Measurements from ENCODE around the gene JARID2. TPM values are rescaled to one million over a fixed set of nuclear protein-coding genes. Genes with fewer than 3 reads are reported as not detected.

The JARID2 gene
- total RNA-seq, 2 experiments from 2014 or later, result 28.4 to 29.7 TPM

DNA sequence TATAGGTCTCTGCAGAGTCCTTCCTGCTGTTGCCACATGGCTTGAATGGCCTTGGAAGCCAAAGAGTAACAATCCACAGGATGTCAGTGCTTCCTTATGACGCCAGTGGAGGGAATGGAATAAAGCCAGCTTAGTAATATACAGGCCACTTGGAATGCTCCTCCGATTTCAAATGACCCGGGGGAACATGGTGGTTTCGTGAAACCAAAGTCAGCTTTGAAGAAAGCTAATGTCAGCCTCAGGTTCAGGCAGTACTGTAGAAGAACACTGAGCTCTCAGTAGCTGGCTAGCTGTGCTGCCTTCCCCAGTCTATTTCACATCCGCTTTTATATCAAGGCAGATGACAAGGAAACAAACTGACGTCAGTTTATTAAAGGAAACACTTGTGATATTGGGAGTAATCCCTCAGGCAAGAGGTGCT is 227.9 kb downstream of the JARID2 start:
- no peaks in the 10 kb centered on the region for H3K27me3 Mint-ChIP-seq
- CTCF ChIA-PET, result interaction anchor here (2.3 kb wide), 1 partner anchor 10 kb away, joined by 9 read pairs; no protein-coding TSS in a partner anchor
- H3K27ac Mint-ChIP-seq, result no peak overlapping the region
- H3K9me3 Mint-ChIP-seq, result no peaks in the 10 kb centered on the region
- DNase-seq, result no peak
- peaks cover 29% of the 10 kb centered on the region for H3K36me3 Mint-ChIP-seq (ENCODE audit: low read depth)
- POLR2A ChIA-PET, result no interaction called here
- no peak overlapping the region for H3K4me3 Mint-ChIP-seq
- peaks cover 2% of the 10 kb centered on the region for H3K4me1 Mint-ChIP-seq

DNA sequence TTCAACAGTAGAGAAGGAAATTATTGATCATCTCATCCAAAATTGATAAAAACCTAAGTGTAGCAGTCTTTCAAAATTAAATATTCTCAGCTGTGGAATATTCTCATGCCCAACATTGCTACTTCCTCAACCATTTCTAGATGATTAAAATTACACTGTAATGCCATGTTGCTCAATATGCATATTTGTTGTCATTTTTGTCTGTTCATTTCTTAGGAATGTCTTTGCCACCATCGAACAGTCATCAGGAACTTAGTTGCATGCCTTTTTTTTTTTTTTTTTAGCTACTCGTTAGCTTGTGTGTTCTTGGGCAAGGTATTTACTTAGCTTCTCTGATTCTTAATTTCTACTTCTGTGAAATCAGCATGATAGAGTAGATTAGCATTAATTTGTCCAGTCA is 228.3 kb downstream of the JARID2 start:
- POLR2A ChIA-PET, result no interaction called here
- Mint-ChIP-seq H3K27me3 (no peaks in the 10 kb centered on the region), H3K27ac (no peak overlapping the region), H3K4me3 (no peak overlapping the region), H3K36me3 (ENCODE audit: low read depth) (peaks cover 31% of the 10 kb centered on the region), H3K4me1 (peaks cover 2% of the 10 kb centered on the region), H3K9me3 (no peaks in the 10 kb centered on the region)
- no peak for DNase-seq
- CTCF ChIA-PET, result interaction anchor here (2.3 kb wide), 1 partner anchor 10 kb away, joined by 9 read pairs; no protein-coding TSS in a partner anchor

DNA sequence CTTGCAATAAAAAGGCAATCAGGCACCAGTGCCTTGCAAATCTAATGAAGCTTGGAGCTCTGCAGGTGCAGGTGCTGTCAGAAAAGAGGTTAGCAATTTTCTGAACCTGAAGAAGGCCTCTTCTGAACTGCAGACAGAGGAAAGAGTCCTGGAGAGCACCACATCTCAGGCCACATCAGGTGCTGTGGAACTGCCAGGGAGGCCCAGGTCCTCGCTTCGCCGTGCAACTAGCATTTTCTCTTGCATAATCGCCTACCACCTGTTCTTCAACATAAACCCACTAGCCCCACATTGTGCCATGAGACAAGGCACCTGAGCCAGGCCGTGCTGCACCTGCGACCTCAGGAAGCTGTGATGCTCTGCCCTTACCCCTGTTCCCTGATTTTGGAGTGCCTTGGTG is 229.4 kb downstream of the JARID2 start:
- ChIA-PET CTCF (interaction anchor here (2.3 kb wide), 1 partner anchor 11 kb away, joined by 9 read pairs; no protein-coding TSS in a partner anchor), POLR2A (interaction anchor here (1.1 kb wide), 1 partner anchor 229 kb away, joined by 3 read pairs; the partner anchor contains the start of gene JARID2)
- H3K36me3 Mint-ChIP-seq (ENCODE audit: low read depth), result peaks cover 31% of the 10 kb centered on the region
- H3K4me3 Mint-ChIP-seq, result no peak overlapping the region
- peaks cover 2% of the 10 kb centered on the region for H3K4me1 Mint-ChIP-seq
- no peaks in the 10 kb centered on the region for H3K27me3 Mint-ChIP-seq
- H3K9me3 Mint-ChIP-seq, result no peaks in the 10 kb centered on the region
- DNase-seq, result no peak
- H3K27ac Mint-ChIP-seq, result no peak overlapping the region

DNA sequence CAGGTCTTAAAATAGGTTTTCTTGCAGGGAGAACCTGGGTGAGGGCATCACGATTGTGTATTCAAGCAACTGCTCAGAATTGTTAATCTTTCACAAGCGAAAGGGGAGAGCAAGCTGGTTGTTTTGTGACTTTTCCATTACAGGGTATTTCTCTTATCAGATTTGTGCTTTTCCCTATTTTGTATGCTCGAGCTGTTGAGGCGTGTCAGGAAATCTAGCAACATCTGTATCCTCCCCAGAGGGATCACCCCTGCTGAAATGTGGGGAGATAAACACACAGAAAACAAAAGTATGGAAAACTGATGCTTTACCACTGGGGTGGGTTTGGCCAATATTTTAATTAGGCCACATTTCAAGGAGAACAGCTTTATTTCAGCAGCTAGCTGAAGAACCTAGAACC is 230.0 kb downstream of the JARID2 start:
- CTCF ChIA-PET, result interaction anchor here (2.3 kb wide), 1 partner anchor 12 kb away, joined by 9 read pairs; no protein-coding TSS in a partner anchor
- peaks cover 2% of the 10 kb centered on the region for H3K4me1 Mint-ChIP-seq
- no peak overlapping the region for H3K4me3 Mint-ChIP-seq
- DNase-seq, result no peak
- no peak overlapping the region for H3K27ac Mint-ChIP-seq
- no peaks in the 10 kb centered on the region for H3K27me3 Mint-ChIP-seq
- H3K36me3 Mint-ChIP-seq (ENCODE audit: low read depth), result peaks cover 31% of the 10 kb centered on the region
- no peaks in the 10 kb centered on the region for H3K9me3 Mint-ChIP-seq
- POLR2A ChIA-PET, result interaction anchor here (1.1 kb wide), 1 partner anchor 230 kb away, joined by 3 read pairs; the partner anchor contains the start of gene JARID2

DNA sequence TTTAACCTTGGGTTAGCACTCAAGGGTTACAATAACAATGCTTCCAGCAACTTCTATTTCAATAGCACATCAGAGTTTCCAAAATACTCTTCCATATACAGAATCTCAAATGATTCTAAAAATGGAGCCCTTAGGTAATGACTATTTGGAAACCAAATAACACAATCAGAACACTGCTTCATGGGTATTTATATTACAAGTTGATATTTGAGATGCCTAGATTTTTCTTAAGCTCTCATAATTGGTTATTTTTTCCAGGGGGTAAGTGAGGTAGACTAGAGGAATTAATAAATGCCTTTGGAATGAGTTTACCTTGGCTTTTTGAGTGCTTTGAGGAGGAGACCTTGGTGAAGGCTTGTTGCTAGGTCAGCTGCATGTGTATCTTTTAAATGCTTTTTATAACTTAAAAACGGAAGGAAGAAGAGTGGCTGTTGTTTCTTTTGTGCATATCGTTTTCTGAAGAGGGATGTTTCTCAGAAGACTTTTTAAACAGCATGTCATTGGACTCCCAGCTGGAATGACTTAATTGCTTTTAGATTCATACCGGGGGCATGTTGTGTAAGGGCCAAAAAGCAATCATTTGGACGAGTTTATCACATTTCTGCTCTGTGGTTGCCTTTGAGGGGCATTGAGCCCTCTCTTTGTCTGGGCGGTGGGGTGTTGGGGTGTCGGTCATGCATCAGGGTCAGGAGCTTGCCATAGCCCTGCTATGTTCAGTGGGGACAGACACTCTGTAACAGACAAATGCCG is 230.9 kb downstream of the JARID2 start:
- H3K27ac Mint-ChIP-seq, result no peak overlapping the region
- H3K4me3 Mint-ChIP-seq, result no peak overlapping the region
- H3K36me3 Mint-ChIP-seq (ENCODE audit: low read depth), result peaks cover 31% of the 10 kb centered on the region
- H3K4me1 Mint-ChIP-seq, result peaks cover 11% of the 10 kb centered on the region
- ChIA-PET CTCF (no interaction called here), POLR2A (interaction anchor here (1.1 kb wide), 1 partner anchor 231 kb away, joined by 3 read pairs; the partner anchor contains the start of gene JARID2)
- no peaks in the 10 kb centered on the region for H3K9me3 Mint-ChIP-seq
- H3K27me3 Mint-ChIP-seq, result no peaks in the 10 kb centered on the region
- DNase-seq, result no peak

DNA sequence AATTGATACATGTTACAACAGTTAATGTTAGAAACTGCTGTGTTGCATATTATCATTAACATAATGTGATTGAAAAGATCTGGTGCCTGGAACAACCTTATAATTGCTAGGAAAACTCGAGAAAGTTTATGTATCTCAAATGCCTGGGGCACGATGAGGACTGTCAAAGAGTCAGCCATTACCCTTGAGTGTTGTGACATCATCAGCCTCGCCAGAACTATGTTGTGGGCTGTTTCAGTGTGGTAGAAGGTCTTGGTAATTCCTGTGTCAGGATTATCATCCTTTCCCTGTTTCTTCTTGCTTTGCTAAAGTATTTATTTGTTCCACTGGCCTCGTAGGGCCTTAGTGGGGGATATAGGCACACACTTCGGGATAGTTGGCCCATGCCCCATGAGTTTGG is 231.9 kb downstream of the JARID2 start:
- H3K36me3 Mint-ChIP-seq (ENCODE audit: low read depth), result peaks cover 24% of the 10 kb centered on the region
- ChIA-PET POLR2A (no interaction called here), CTCF (interaction anchor here (0.6 kb wide), 1 partner anchor 294 kb away, joined by 3 read pairs; no protein-coding TSS in a partner anchor)
- H3K27ac Mint-ChIP-seq, result no peak overlapping the region
- H3K4me3 Mint-ChIP-seq, result no peak overlapping the region
- DNase-seq, result no peak
- H3K27me3 Mint-ChIP-seq, result no peaks in the 10 kb centered on the region
- H3K9me3 Mint-ChIP-seq, result no peaks in the 10 kb centered on the region
- peaks cover 14% of the 10 kb centered on the region for H3K4me1 Mint-ChIP-seq

DNA sequence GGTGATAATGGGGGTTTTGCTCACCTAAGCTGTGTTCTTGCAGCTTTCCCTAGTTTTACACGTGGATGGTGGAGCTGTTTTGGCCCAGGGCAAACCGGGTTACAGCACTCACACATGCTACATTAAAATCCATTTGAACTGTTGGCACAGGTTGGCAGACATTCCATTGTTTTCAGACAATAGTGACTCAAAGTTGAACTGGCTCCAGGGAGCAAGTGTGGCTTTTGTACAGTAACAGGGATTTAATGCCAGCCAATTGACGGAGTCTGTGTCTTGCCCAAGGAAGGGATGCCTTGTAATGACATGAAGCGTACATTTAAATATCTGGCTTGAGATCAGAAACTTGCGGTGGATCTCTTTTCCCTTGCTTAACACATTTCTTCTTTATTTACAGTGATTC is 233.9 kb downstream of the JARID2 start:
- Mint-ChIP-seq H3K36me3 (ENCODE audit: low read depth) (peaks cover 18% of the 10 kb centered on the region), H3K4me3 (no peak overlapping the region), H3K27me3 (no peaks in the 10 kb centered on the region), H3K9me3 (no peaks in the 10 kb centered on the region), H3K4me1 (peaks cover 14% of the 10 kb centered on the region), H3K27ac (no peak overlapping the region)
- no peak for DNase-seq
- CTCF ChIA-PET, result no interaction called here
- POLR2A ChIA-PET, result no interaction called here

DNA sequence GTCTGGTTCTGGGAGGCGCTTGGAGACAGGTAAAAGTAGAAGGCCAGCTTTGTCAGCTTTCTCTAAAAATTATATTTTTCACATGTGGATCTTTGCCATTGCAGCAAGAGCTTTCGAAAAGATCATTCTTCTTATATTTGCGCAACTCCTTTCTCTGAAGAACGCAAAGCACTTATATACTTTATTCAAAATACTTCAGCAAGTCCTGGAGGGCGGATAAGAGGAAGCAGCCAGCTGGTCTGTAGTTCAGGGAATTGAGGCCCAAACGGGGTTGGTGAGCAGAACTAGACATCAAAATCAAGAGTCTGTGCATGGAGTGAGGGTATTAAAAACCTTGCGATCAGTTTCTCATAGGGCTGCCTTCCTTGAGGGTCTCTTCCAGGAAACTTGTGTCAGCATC is 234.7 kb downstream of the JARID2 start:
- ChIA-PET POLR2A (no interaction called here), CTCF (interaction anchor here (0.5 to 0.9 kb wide), 2 partner anchors 12 to 239 kb away, joined by 3 to 4 read pairs; no protein-coding TSS in a partner anchor)
- peaks cover 14% of the 10 kb centered on the region for H3K4me1 Mint-ChIP-seq
- no peaks in the 10 kb centered on the region for H3K27me3 Mint-ChIP-seq
- peaks cover 12% of the 10 kb centered on the region for H3K36me3 Mint-ChIP-seq (ENCODE audit: low read depth)
- no peak overlapping the region for H3K27ac Mint-ChIP-seq
- no peak for DNase-seq
- no peaks in the 10 kb centered on the region for H3K9me3 Mint-ChIP-seq
- H3K4me3 Mint-ChIP-seq, result no peak overlapping the region

DNA sequence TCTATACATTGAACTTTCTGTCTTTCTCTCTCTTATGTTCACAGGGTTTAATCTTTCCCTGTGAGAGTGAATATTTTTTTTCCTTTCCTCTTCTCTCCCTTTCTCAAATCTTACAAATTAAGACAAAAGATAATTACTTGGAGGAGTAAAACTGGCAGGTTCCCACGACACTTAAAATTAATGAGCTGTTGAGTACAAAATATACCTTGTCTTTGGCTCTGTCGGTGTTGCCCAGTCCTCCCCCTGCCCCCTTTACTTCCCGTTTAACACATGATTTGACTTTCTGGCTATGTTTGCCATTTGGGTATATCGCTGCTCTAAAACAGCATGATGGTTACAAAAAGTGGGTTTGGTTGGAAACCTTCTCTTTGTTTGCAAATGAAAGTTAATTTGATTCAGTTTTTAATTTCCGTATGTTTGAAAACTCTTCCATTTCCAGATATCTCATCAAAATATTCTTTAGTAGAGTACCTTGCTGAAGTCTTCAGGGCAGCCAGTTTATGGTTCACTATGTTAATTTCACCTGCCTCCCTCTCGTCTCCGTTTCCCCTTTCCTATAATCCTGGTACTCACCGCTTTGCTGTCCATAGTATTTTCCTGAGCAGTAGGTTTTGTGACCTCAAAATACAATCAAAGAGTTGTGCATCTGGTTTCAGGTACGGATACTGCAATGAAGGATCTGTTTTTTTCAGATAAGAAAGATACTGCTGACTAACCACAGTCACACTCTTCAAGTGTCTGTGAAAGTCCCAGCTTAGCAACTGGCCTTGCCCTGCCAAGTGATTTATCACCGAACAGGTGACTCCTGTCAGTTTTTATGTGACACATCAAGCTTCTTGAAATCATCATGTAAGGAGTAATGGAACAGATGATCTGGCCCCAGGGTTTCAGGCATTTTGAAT is 235.8 kb downstream of the JARID2 start:
- H3K9me3 Mint-ChIP-seq, result no peaks in the 10 kb centered on the region

DNA sequence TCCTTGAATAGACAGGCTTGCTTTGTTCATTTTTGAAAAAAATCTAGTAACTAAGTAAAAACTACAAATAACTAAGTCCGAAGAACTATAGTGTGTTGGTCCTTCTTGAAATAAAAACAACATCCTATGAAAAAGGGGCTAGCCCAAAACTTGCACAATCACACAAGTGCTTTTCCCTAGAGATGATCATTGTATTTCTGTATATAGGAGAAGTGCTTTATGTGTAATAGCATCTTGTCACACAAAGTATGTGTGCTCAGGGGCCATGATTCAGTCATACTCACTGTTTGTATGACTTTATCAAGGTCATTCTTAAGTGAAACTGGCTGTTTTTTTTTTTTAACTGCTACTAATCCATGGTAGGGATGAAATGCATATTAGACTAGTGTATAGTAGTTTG is 237.2 kb downstream of the JARID2 start:
- Mint-ChIP-seq H3K9me3 (no peaks in the 10 kb centered on the region), H3K27me3 (no peaks in the 10 kb centered on the region), H3K36me3 (ENCODE audit: low read depth) (peaks cover 12% of the 10 kb centered on the region), H3K4me1 (peaks cover 13% of the 10 kb centered on the region), H3K27ac (no peak overlapping the region), H3K4me3 (no peak overlapping the region)
- POLR2A ChIA-PET, result interaction anchor here (1.3 kb wide), 1 partner anchor 238 kb away, joined by 3 read pairs; the partner anchor contains the start of gene JARID2
- CTCF ChIA-PET, result no interaction called here
- DNase-seq, result no peak

More for the DNA sequence above, 235.8 kb downstream of the JARID2 start:
- Mint-ChIP-seq H3K36me3 (ENCODE audit: low read depth) (peaks cover 7% of the 10 kb centered on the region), H3K27me3 (no peaks in the 10 kb centered on the region), H3K4me1 (peaks cover 14% of the 10 kb centered on the region), H3K4me3 (no peak overlapping the region), H3K27ac (no peak overlapping the region)
- ChIA-PET POLR2A (interaction anchor here (0.8 to 1.3 kb wide), 2 partner anchors 49 to 236 kb away, joined by 3 read pairs; partner anchors contain the start of gene JARID2), CTCF (interaction anchor here (0.9 kb wide), 1 partner anchor 13 kb away, joined by 3 read pairs; no protein-coding TSS in a partner anchor)
- DNase-seq, result no peak

DNA sequence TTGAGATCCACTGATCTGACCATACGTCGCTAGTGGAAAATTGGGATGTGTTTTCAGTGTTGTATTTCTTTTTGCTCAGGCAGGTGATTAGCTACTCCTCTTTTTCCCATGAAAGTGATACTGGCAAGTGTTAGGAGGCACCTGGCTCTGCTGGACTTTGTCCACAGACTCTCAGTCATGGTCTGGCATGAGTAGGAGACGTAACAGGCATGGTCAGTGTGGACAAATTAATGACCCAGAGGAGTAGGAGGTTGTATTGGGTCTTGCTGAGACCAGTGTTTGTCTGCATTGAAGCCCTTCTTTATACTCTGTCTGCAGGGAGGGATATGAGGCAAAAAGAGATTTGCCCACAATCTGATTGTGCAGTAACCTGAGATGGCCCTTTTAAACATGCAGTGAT is 238.3 kb downstream of the JARID2 start:
- H3K4me3 Mint-ChIP-seq, result no peak overlapping the region
- POLR2A ChIA-PET, result no interaction called here
- H3K27me3 Mint-ChIP-seq, result no peaks in the 10 kb centered on the region

DNA sequence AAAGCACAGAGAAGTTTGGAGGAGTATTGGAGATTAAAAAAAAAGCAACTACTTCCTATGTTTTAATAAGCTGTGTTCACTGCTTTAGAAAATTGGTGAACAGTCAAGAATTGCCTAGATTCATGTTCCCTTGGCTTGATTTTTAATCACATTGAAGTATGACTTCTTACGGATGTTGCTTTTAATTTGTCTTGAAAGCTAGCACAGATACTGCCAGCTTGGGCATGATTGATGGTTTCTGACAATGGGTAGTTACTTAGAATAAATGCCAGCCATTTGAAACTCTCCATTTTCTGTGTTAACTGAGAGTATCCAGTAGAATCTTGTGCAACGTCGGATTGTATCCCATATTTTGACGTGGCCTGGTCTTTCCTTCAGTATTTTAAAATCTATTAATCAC is 239.0 kb downstream of the JARID2 start:
- H3K27ac Mint-ChIP-seq, result no peak overlapping the region

More for the DNA sequence above, 238.3 kb downstream of the JARID2 start:
- DNase-seq, result no peak
- Mint-ChIP-seq H3K27ac (no peak overlapping the region), H3K9me3 (no peaks in the 10 kb centered on the region), H3K36me3 (ENCODE audit: low read depth) (peaks cover 18% of the 10 kb centered on the region), H3K4me1 (peaks cover 13% of the 10 kb centered on the region)
- CTCF ChIA-PET, result no interaction called here

DNA sequence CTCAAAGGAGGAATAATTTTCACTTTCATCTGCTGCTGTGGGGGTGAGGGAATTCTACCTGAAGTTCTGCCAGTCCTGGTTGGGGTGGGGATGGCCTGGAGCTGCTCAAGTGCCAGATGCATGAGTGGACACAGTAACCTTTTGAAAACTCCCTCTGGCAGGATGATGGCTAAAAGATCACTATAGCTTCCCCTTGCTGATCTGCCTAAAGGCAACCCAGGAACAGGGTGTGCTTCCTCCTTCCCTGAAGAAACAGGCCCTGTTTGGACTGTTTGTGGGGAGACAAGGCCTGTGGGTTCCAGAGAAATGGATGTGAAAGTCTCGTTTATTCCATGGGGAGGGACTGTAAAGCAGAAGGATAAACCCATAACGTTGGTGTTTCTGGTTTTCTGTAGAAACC is 240.1 kb downstream of the JARID2 start:
- H3K36me3 Mint-ChIP-seq (ENCODE audit: low read depth), result peaks cover 25% of the 10 kb centered on the region
- ChIA-PET POLR2A (no interaction called here), CTCF (interaction anchor here (0.6 kb wide), 1 partner anchor 56 kb away, joined by 5 read pairs; no protein-coding TSS in a partner anchor)
- H3K4me1 Mint-ChIP-seq, result peaks cover 25% of the 10 kb centered on the region
- no peaks in the 10 kb centered on the region for H3K27me3 Mint-ChIP-seq
- no peak overlapping the region for H3K4me3 Mint-ChIP-seq
- DNase-seq, result no peak
- no peak overlapping the region for H3K27ac Mint-ChIP-seq
- no peaks in the 10 kb centered on the region for H3K9me3 Mint-ChIP-seq

More for the DNA sequence above, 239.0 kb downstream of the JARID2 start:
- ChIA-PET POLR2A (no interaction called here), CTCF (no interaction called here)
- peaks cover 22% of the 10 kb centered on the region for H3K36me3 Mint-ChIP-seq (ENCODE audit: low read depth)
- no peak overlapping the region for H3K4me3 Mint-ChIP-seq
- H3K9me3 Mint-ChIP-seq, result no peaks in the 10 kb centered on the region
- H3K4me1 Mint-ChIP-seq, result peaks cover 15% of the 10 kb centered on the region
- no peaks in the 10 kb centered on the region for H3K27me3 Mint-ChIP-seq
- no peak for DNase-seq

All from activated CD4-positive, alpha-beta memory T cell treated with anti-CD3 and anti-CD28 coated beads, Interleukin-2, amount 10 ng/mL, durations not matched to agents 7 days and 5 days (primary cell).